ENCODE data around the gene RAD9A. TPM values are rescaled to one million over a fixed set of nuclear protein-coding genes. Genes with fewer than 3 reads are reported as not detected.

Gene RAD9A
- 6.7 and 12.3 TPM in 2 replicates for total RNA-seq (2014; rRNA removed)
- 8.1 TPM for polyA plus RNA-seq (2012)

GRCh38 chr11:67391304-67392182, at the start of gene RAD9A:
TSS of gene RAD9A (plus strand) at chr11:67391986. CDS start at chr11:67392045, 59 bp downstream.
- DNase-seq (ENCODE audit: low read depth): peak; percentile 93

DNA sequence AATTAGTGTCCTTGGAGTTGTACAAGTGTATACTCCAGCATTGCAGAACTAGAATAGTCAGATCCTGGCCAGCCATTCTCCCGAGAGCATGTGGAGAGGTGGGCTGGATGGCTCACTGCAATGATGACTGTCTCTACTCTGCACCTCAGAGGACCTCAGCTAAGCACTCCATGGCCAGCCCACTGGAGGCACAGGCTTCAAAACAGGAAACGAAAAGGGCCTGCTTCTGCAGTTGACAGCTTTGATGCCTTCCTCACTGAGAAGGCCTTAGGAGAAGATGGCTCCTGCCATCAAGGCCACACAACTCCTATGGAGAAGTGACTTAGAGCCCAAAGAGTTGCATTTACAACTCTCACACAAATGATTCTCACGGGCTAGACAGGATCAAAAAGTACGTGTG, 47.5 kb upstream of the RAD9A start:
- DNase-seq (ENCODE audit: low read depth): no peak

DNA sequence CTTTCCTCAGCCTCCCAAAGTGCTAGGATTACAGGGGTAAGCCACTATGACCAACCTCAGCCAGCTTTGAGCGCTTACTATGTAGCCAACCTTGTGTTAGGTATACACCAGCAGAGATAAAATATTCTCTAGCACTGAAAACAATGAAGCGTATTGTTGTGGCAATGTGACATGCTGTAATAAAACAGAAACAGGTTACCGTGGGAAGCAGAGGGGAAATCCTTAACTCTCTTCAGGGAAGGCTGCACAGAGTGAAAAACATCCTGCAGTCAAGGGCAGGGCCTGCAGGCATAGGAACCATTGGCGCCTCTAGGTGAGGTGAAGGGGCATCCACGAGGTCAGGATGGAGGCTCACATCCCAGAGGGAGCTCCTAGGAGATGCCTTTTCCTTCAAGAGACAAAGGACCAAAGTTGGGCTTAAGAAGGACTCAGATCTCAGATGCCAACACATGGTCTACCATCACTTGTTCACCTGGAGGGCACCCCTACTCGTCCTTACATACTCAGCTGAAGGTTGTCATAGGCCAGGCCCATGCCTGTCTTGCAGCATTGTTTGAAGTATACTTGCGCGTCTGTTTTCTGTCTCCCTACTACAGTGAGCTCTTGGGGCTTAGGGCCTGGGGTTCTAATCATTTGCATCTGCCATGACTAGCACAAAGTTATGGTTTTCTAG, 46.4 kb upstream of the RAD9A start:
- no peak for DNase-seq (ENCODE audit: low read depth)

DNA sequence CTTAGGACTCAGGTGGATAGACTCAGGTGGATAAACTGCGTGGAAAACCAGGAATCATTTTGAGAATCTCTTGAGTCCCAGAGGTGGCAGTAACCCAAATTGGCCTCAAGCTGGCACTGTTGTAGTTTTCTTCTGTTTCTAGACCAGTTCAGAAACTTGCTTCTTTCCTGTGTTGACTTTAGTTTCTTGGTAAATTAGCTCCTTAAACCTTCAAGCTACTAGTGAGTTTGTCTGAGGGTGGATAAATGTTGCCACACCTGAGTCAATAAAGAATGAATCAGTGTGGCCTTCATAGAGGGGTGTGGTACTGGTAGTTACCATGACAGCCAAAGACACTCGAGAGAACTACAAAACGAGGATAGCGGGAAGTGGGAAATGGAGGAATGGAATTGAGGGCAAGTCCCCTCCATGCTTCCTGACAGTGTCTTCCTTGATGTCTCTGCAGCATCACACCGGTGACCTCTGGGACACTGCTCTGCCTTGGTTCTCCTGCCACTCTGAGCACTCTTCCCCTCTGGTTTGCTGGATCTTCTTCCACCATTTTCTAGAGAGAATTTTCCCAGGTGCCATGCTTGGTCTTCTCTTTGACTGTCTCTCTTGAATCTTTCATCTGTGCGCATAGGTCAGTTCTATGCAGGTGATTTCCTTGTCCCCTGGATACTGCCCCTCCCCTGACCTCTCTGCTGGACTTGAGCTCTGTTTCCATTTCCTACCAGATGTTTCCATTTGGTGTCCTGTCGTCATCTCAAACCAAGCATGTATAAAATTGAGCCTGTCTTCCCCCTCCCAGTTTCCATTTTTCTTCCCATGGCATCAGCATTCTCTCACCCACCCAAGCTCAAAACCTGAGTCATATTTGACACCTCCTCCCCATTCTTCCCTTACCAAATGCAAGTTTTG, 45.6 kb upstream of the RAD9A start:
- DNase-seq (ENCODE audit: low read depth): peak; percentile 55

- DNase-seq (ENCODE audit: low read depth): no peak
Measured at GRCh38 chr11:67347964-67348749, 43.6 kb upstream of the RAD9A start.

GRCh38 chr11:67349036-67349435, 42.8 kb upstream of the RAD9A start:
- no peak for DNase-seq (ENCODE audit: low read depth)

- no peak for DNase-seq (ENCODE audit: low read depth)
Measured at GRCh38 chr11:67349457-67349856, 42.3 kb upstream of the RAD9A start.

DNA sequence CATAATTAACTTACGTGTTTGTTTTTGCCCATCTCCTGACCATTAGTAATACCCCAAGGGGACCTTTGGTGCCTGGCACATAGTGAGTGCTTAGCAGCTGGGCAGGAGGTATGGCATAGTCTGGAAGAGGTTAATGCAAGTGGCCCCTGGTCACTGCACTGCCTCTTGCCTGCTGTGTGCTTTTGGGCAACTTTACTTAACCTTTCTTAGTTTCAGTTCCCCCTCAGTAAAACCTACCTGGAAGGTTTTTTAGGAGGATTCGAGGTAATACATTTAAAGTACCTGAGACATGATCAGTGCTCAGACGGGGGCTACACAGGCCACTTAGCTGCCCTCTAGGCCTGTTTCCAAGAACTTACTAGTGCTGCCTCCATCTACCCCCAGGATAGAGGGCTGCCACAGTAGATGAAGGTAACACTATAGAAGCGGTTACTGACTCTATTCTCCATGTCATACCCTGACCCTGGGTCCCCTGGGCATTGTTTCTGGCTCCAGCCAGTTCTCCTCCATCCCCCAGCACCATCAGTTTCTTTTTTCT, 41.8 kb upstream of the RAD9A start:
- DNase-seq (ENCODE audit: low read depth): no peak

GRCh38 chr11:67351275-67352005, 40.3 kb upstream of the RAD9A start:
- DNase-seq (ENCODE audit: low read depth): peak; percentile 71

- DNase-seq (ENCODE audit: low read depth): peak; percentile 63
Measured at GRCh38 chr11:67352546-67353316, 39.1 kb upstream of the RAD9A start.

DNA sequence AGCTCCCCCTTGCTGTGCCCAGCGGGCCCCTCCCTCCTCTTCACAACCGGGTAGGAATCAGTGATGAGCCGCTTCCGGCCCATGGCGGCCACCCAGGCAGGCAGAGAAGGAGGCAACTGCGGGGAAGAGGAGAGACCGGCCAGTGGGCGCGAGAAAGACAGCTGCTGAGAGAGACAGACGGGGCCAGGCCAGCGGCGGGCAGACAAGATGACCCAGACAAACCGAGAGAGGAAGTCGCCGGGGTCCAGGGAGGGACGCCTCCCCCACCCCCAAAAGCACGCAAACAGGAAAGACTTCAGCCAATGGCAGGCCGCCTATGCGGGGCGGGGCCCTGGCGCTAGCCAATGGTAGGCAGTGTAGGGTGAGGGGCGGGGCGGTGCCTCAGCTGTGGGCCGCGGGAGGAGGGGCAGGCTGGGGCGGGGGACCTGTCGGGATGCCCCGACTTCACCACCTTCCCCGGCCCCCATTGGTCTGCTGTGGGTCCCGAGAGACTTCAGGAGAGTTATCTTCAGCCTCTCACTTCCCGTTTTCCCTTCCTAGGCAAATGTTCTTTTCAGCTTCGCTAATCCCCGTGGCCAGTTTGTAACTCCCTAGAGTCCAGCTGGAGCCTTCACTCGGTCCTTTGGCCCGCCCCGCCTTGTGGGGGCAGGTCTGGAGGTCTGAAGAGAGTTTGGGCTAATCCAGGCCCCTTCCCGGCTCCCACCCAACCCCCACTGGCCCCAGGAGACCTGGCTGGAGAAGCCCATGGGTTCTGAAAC, 38.3 kb upstream of the RAD9A start, which contains the start of gene POLD4:
TSS of gene POLD4 (minus strand) at position 230 of the 758 bp plus-strand sequence. CDS start at position 83, 147 bp downstream.
- DNase-seq (ENCODE audit: low read depth): peak; percentile 98

DNA sequence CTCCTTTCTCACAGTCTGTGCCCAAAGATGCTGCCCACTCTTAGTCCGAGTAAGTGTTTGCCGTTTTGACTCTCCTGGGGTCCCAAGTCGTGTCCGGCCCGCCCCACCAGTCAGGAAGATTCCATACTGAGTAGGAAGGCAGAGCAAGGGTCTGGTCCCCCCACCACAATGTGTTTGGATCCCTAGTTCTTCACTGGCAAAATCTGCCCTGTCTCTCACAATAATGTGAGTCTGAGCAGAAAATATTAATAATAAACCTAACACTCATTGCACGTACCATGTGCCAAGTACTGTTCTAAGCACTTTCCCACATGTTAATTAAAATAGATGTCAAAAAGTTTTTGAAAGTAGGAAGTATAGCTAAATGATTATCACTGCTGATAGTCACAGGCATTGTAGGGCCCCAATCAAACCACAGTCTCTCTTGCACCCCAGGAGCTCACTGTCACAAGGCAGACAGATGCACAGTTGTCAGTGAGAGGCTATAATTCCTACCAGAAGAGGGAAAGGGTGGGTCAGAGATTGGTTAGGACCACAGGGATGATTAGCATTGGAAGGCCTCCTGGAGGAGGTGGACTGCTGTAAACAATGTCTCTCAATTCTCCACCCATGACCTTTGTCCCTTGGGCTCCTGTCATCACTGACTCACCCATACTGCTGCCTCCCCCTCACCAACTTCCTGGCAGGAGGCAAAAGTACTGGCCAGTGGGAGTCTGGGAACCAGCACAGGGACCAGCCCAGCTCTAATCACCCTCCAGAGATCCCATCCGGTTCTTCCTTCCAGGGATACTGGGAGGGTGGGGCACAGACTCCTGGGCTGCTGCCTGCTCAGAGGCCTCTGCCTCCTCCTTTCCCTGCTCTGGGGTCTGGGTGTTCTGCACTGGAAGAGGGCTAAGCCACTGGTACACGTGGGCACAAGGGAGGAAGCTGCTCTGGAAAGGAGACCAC, 37.4 kb upstream of the RAD9A start:
- peak; percentile 99 for DNase-seq (ENCODE audit: low read depth)

DNA sequence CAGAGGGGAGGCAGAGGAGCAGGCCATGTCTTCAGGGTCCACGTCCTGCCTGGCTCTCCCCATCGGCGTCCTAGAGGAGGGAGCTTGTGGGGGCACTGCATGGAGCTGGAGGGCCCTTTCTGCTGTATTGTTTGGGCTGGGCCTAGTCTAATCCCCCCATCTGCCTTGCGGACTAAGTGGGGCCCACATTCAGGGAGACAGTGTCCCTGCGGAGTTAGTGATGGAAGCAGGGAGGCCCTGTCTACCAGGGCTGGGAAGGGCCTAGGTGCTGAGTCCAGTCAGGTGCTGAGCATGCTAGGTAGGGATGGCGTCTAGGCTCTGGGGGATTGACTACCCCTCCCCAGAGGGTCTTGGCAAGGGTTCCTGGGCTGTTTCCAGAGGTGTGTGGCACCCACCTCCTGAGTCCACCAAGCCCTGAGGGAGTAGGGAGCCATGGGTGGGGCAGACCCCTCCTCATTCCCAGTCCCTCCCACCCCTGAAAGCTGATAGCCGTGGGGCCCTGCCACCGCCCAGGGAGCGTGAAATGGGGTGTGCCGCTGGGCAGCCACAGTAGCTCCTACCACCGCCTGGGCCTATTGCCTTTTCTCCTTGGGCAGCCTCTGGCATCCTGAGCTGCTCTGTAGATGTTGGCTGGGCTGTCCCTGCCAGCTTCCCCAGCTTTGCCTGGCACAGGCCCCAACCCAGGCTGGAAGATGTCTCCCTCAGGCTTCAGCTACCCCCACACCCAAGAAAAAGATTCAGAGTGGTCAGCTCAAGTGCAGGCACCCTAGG, 36.6 kb upstream of the RAD9A start:
- DNase-seq (ENCODE audit: low read depth): no peak

DNA sequence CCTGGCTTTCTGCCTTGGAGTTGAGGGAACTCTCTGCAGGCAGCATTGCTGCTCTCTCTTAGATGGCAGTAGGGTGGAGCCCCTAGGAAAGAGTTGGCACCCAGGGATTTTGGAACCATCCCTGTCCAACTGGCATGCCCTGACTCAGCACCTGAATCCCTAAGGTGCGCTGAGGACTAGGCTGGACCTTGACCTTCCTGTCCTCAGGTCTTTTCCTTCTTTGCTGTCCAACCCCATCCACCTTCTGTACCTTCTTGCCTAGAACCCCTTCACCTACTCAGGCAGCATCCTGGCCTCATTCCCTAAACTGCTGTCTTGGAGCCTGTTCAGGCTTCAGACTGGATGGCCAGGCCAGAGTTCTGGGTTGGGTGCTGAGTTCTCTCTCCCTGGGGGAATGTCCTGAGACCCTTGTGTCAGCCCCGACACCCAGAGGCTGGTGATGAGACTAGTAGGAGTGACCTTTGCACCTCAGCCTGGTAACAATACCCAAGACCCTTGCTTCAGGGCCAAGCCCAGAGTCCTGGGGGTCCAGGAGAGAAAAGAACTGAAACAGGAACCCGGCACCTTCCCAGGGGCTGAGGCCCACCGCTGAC, 35.9 kb upstream of the RAD9A start:
- no peak for DNase-seq (ENCODE audit: low read depth)

DNA sequence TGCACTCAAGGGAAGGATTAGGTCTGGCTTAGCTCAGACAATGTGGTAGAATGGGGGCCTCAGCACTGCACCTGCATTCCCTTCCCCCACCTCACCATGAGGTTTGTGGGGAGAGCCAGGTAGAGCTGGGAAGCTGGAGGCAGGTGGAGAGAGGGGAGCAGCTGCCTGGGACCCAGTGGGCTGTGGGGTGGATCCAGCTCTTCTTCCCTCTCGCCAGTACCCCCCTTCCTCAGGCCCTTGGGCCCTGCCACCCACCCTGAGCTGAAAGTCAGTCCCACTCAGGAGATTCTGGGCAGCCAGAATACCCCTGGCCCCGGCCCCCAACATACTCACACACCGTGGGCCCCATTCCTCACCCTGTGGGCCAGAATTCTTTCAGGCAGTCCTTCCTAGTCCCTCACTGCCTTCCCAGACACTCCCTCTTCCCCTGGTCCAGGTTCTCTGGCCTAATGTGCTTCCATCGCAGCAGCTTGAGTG, 35.4 kb upstream of the RAD9A start:
- no peak for DNase-seq (ENCODE audit: low read depth)
